Measurements from ENCODE around the gene ADAMTSL3.

- TF ChIP-seq YY1 (IDR thresholded peaks at IDR 0.05; ENCODE audit: insufficient read depth, insufficient read length) (no peak), SUZ12 (IDR thresholded peaks at IDR 0.05; ENCODE audit: extremely low read depth, insufficient read depth, insufficient read length) (no peak)
These were observed 131.1 kb downstream of the ADAMTSL3 start for GRCh38 chr15:83784975-83785374.
